ENCODE measurements around the gene TNRC18. TPM values are rescaled to one million over a fixed set of nuclear protein-coding genes. Genes with fewer than 3 reads are reported as not detected.
"Not testable (repeated sequence)": the region's sequence is repeated elsewhere in the genome, so short reads cannot be mapped to it uniquely, and the experiment has no call there.

Gene TNRC18
- total RNA-seq, 2 donors from 2014 or later = 94.1 to 103 TPM

- intact Hi-C loops (cut with DNase I, micrococcal nuclease) = no loop called here
- DNase-seq (no peak), ATAC-seq (no peak)
These were observed 79.3 kb downstream of the TNRC18 start for GRCh38 chr7:5344342-5344741.

GRCh38 chr7:5343884-5344283 is 79.8 kb downstream of the TNRC18 start:
- DNase-seq = no peak
- no peak for ATAC-seq
- intact Hi-C loops (cut with DNase I, micrococcal nuclease) = no loop called here

GRCh38 chr7:5342631-5343030 is 81.0 kb downstream of the TNRC18 start:
- no peak for ATAC-seq
- DNase-seq = no peak
- intact Hi-C loops (cut with DNase I, micrococcal nuclease) = no loop called here

GRCh38 chr7:5339955-5340354 is 83.7 kb downstream of the TNRC18 start:
- DNase-seq (no peak), ATAC-seq (no peak)
- intact Hi-C loops (cut with DNase I, micrococcal nuclease) = no loop called here

- intact Hi-C loops (cut with DNase I, micrococcal nuclease) = no loop called here
- ATAC-seq (no peak), DNase-seq (no peak)
These were observed 86.6 kb downstream of the TNRC18 start for GRCh38 chr7:5337047-5337446.

- intact Hi-C loops (cut with DNase I, micrococcal nuclease) = no loop called here
- DNase-seq = peak in 1 of 2 donors; percentile 24
- ATAC-seq = peak; percentile 62
These were observed 89.0 kb downstream of the TNRC18 start for GRCh38 chr7:5334671-5335070.

GRCh38 chr7:5333121-5334045 is 90.3 kb downstream of the TNRC18 start:
- ATAC-seq (peak; percentile 95), DNase-seq (peak; percentile 64 to 67)
- intact Hi-C loops (cut with DNase I, micrococcal nuclease) = no loop called here

- intact Hi-C loops (cut with DNase I, micrococcal nuclease) = no loop called here
- no peak for ATAC-seq
- no peak for DNase-seq
These were observed 91.1 kb downstream of the TNRC18 start for GRCh38 chr7:5332579-5332978.

- no peak for ATAC-seq
- no peak for DNase-seq
- intact Hi-C loops (cut with DNase I, micrococcal nuclease) = no loop called here
These were observed 93.3 kb downstream of the TNRC18 start for GRCh38 chr7:5330288-5330687.

- intact Hi-C loops (cut with DNase I, micrococcal nuclease) = no loop called here
- DNase-seq = no peak
- no peak for ATAC-seq
These were observed 98.7 kb downstream of the TNRC18 start for GRCh38 chr7:5324961-5325360.

GRCh38 chr7:5323800-5324781 is 99.5 kb downstream of the TNRC18 start:
- DNase-seq; intact Hi-C loops (cut with DNase I, micrococcal nuclease): not testable (repeated sequence)
- peak; percentile 30 for ATAC-seq

- intact Hi-C loops (cut with DNase I, micrococcal nuclease) = no loop called here
- DNase-seq = no peak
- no peak for ATAC-seq
These were observed 100.8 kb downstream of the TNRC18 start for GRCh38 chr7:5322621-5323410.

- intact Hi-C loops (cut with DNase I, micrococcal nuclease) = no loop called here
These were observed 102.7 kb downstream of the TNRC18 start for GRCh38 chr7:5320802-5321396.

GRCh38 chr7:5320391-5320790 is 103.2 kb downstream of the TNRC18 start:
- ATAC-seq = peak; percentile 11
- intact Hi-C loops (cut with DNase I, micrococcal nuclease) = no loop called here

More at GRCh38 chr7:5320802-5321396, 102.7 kb downstream of the TNRC18 start:
- ATAC-seq = no peak
- no peak for DNase-seq

GRCh38 chr7:5318613-5319012 is 105.0 kb downstream of the TNRC18 start:
- intact Hi-C loops (cut with DNase I, micrococcal nuclease); DNase-seq; ATAC-seq: not testable (repeated sequence)

More at GRCh38 chr7:5320391-5320790, 103.2 kb downstream of the TNRC18 start:
- DNase-seq = no peak

- DNase-seq (no peak), ATAC-seq (no peak)
- intact Hi-C loops (cut with DNase I, micrococcal nuclease) = no loop called here
These were observed 107.9 kb downstream of the TNRC18 start for GRCh38 chr7:5315761-5316160.

- DNase-seq = no peak
- intact Hi-C loops (cut with DNase I, micrococcal nuclease) = no loop called here
- no peak for ATAC-seq
These were observed 108.8 kb downstream of the TNRC18 start for GRCh38 chr7:5314864-5315263.

Measured in left colon (tissue), 2 donors.